ENCODE data around the gene DTYMK. TPM values are rescaled to one million over a fixed set of nuclear protein-coding genes. Genes with fewer than 3 reads are reported as not detected.
A peak's percentile ranks its signal among the peaks of the same experiment; 100 is the strongest.

Gene DTYMK
- total and polyA plus RNA-seq, 4 experiments from 2014 or later = 18.8 to 50.3 (median 24.1) TPM

DNA sequence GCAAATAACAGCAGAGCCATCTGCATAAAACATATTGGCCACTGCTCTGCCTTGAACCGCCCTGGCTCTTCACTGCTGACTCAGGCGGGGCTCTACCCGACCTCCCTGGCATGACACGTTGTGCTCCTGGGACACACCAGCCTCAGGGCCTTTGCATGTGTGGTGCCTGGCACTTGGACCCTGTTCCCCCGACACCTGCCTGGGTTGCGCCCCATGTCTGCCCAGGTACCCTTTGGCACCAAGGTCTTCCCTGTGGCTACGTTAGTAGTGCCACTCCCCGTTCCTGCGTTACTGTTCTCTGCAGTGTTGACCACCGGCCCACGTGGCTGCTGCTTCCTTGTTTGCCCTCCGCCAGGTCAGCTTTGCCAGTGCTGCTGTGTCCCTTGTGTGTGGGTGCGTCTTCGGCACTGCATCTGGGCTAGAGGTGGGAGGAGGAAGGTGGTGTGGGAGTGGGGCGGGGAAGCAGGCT lies 28.8 kb downstream of the DTYMK start:
- H3K9me3 ChIP-seq (ENCODE audit: control insufficient read depth in 1 of 2, low read length in 2 of 2) = no peaks in the 10 kb centered on the region
- no peak for DNase-seq
- Mint-ChIP-seq H3K36me3 (peaks cover 39 to 69% of the 10 kb centered on the region in 2 donors), H3K27me3 (no peaks in the 10 kb centered on the region), H3K4me1 (no peaks in the 10 kb centered on the region), H3K9me3 (no peaks in the 10 kb centered on the region), H3K4me3 (no peak overlapping the region), H3K27ac (peak overlapping the region in 2 of 7 donors; percentile 20 to 75)
- ChIA-PET CTCF (ENCODE audit: partially characterized antibody) (interaction anchor here (1.3 to 2.2 kb wide), 2 partner anchors 16 to 221 kb away, joined by 4 to 9 read pairs; no protein-coding TSS in a partner anchor), POLR2A (ENCODE audit: partially characterized antibody) (interaction anchor here (0.6 kb wide), 1 partner anchor 15 kb away, joined by 3 read pairs; no protein-coding TSS in a partner anchor)
- peaks cover 56% of the 10 kb centered on the region for H3K36me3 ChIP-seq (ENCODE audit: insufficient read depth, low read length)
- H3K4me3 ChIP-seq (ENCODE audit: low read length in 2 of 2) = no peak overlapping the region
- no peaks in the 10 kb centered on the region for H3K27me3 ChIP-seq (ENCODE audit: insufficient read depth, low read length)
- intact Hi-C loops (cut with micrococcal nuclease) = no loop called here
- no peaks in the 10 kb centered on the region for H3K4me1 ChIP-seq (ENCODE audit: insufficient read depth, low read length)
- no peak overlapping the region for H3K27ac ChIP-seq (ENCODE audit: low read depth, low read length)

DNA sequence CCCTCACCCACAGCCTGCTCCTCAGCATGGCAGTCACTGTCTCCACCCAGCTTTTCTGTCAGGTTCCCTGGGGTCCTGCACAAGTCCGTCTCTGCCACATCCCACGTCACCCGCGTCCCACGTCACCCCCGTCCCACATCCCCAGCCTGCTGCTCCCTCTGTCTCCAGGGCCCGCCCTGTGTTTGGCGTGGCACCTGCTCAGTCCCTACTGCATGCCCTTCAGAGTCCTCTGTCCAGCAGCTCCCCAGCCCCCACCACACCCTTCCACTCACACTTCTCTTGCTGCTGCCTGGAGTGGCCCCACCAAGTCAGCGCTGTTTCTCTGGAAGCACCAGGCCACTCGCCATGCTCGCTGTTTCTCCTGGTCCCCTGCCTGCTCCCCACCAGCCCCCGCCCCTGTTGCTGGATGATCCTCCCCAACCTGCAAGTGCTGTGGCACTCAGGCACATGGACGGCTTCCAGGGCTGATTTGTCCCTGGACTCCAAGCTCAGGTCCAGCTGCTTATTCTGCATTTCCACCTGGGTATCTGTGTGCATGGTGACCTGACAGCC lies 30.3 kb downstream of the DTYMK start:
- Histone ChIP-seq H3K4me3 (ENCODE audit: low read length in 2 of 2) (no peak overlapping the region), H3K36me3 (ENCODE audit: insufficient read depth, low read length) (peaks cover 69% of the 10 kb centered on the region), H3K4me1 (ENCODE audit: insufficient read depth, low read length) (no peaks in the 10 kb centered on the region), H3K9me3 (ENCODE audit: control insufficient read depth in 1 of 2, low read length in 2 of 2) (no peaks in the 10 kb centered on the region), H3K27ac (ENCODE audit: low read depth, low read length) (no peak overlapping the region), H3K27me3 (ENCODE audit: insufficient read depth, low read length) (no peaks in the 10 kb centered on the region)
- CTCF ChIA-PET (ENCODE audit: partially characterized antibody) = no interaction called here
- Mint-ChIP-seq H3K27ac (peak overlapping the region in 1 of 7 donors; percentile 54), H3K27me3 (no peaks in the 10 kb centered on the region), H3K4me3 (no peak overlapping the region), H3K4me1 (peaks cover 0 to 1% (median under 1%) of the 10 kb centered on the region in 4 donors), H3K36me3 (peaks cover 42 to 75% of the 10 kb centered on the region in 2 donors), H3K9me3 (no peaks in the 10 kb centered on the region)
- intact Hi-C loops (cut with micrococcal nuclease) = no loop called here
- POLR2A ChIA-PET (ENCODE audit: partially characterized antibody) = no interaction called here
- DNase-seq = no peak

GRCh38 chr2:241655516-241656189 lies 31.0 kb downstream of the DTYMK start:
- no peak for DNase-seq
- peaks cover 46 to 73% of the 10 kb centered on the region in 2 donors for H3K36me3 Mint-ChIP-seq
- H3K27me3 Mint-ChIP-seq = no peaks in the 10 kb centered on the region
- H3K4me1 Mint-ChIP-seq = peaks cover 0 to 4% (median under 1%) of the 10 kb centered on the region in 4 donors
- Histone ChIP-seq H3K36me3 (ENCODE audit: insufficient read depth, low read length) (peaks cover 70% of the 10 kb centered on the region), H3K27ac (ENCODE audit: low read depth, low read length) (no peak overlapping the region), H3K27me3 (ENCODE audit: insufficient read depth, low read length) (no peaks in the 10 kb centered on the region), H3K9me3 (ENCODE audit: control insufficient read depth in 1 of 2, low read length in 2 of 2) (no peaks in the 10 kb centered on the region), H3K4me1 (ENCODE audit: insufficient read depth, low read length) (no peaks in the 10 kb centered on the region), H3K4me3 (ENCODE audit: low read length in 2 of 2) (no peak overlapping the region)
- CTCF ChIA-PET (ENCODE audit: partially characterized antibody) = no interaction called here
- POLR2A ChIA-PET (ENCODE audit: partially characterized antibody) = no interaction called here
- H3K9me3 Mint-ChIP-seq = no peaks in the 10 kb centered on the region
- intact Hi-C loops (cut with micrococcal nuclease) = no loop called here
- no peak overlapping the region for H3K27ac Mint-ChIP-seq
- peak overlapping the region in 1 of 8 donors; percentile 39 for H3K4me3 Mint-ChIP-seq

GRCh38 chr2:241654551-241654950 lies 32.1 kb downstream of the DTYMK start:
- Mint-ChIP-seq H3K4me1 (peaks cover 0 to 4% (median under 1%) of the 10 kb centered on the region in 4 donors), H3K27ac (no peak overlapping the region), H3K27me3 (no peaks in the 10 kb centered on the region), H3K9me3 (no peaks in the 10 kb centered on the region), H3K4me3 (no peak overlapping the region), H3K36me3 (peaks cover 39 to 65% of the 10 kb centered on the region in 2 donors)
- ChIA-PET POLR2A (ENCODE audit: partially characterized antibody) (no interaction called here), CTCF (ENCODE audit: partially characterized antibody) (no interaction called here)
- H3K36me3 ChIP-seq (ENCODE audit: insufficient read depth, low read length) = peaks cover 64% of the 10 kb centered on the region
- no peak for DNase-seq
- no peaks in the 10 kb centered on the region for H3K4me1 ChIP-seq (ENCODE audit: insufficient read depth, low read length)
- H3K9me3 ChIP-seq (ENCODE audit: control insufficient read depth in 1 of 2, low read length in 2 of 2) = no peaks in the 10 kb centered on the region
- no peak overlapping the region for H3K4me3 ChIP-seq (ENCODE audit: low read length in 2 of 2)
- no peak overlapping the region for H3K27ac ChIP-seq (ENCODE audit: low read depth, low read length)
- intact Hi-C loops (cut with micrococcal nuclease) = no loop called here
- no peaks in the 10 kb centered on the region for H3K27me3 ChIP-seq (ENCODE audit: insufficient read depth, low read length)

DNA sequence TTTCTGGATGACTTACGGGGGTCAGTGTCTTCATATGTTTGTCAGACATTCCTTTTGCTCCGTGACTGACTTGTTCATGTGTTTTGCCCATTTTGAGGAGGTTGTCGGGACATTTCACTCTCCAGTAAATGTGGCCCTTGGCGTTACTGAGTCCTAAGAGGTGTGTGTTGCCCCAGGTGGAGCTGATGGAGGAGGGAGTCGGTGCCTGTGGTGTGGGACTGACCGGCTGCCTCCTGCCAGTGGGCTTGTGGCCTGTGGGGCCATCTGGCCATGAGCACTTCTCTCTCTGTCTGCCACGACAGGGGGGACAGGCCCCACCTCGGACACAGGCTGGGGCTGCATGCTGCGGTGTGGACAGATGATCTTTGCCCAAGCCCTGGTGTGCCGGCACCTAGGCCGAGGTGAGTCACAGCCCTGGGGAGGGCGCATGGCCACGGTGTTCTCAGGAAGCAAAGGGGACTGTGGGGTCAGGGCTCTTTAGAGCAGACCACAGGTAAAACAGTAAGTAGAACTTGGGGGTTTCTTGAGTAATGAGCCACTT lies 33.3 kb downstream of the DTYMK start:
- CTCF ChIA-PET (ENCODE audit: partially characterized antibody) = no interaction called here
- H3K4me1 Mint-ChIP-seq = peaks cover 4 to 12% (median 9%) of the 10 kb centered on the region in 4 donors
- H3K9me3 ChIP-seq (ENCODE audit: control insufficient read depth in 1 of 2, low read length in 2 of 2) = no peaks in the 10 kb centered on the region
- POLR2A ChIA-PET (ENCODE audit: partially characterized antibody) = no interaction called here
- intact Hi-C loops (cut with micrococcal nuclease) = no loop called here
- no peak for DNase-seq
- H3K4me3 Mint-ChIP-seq = no peak overlapping the region
- no peak overlapping the region for H3K27ac ChIP-seq (ENCODE audit: low read depth, low read length)
- H3K36me3 Mint-ChIP-seq = peaks cover 34 to 58% of the 10 kb centered on the region in 2 donors
- no peaks in the 10 kb centered on the region for H3K9me3 Mint-ChIP-seq
- H3K27ac Mint-ChIP-seq = no peak overlapping the region
- H3K4me1 ChIP-seq (ENCODE audit: insufficient read depth, low read length) = no peaks in the 10 kb centered on the region
- no peaks in the 10 kb centered on the region for H3K27me3 ChIP-seq (ENCODE audit: insufficient read depth, low read length)
- H3K36me3 ChIP-seq (ENCODE audit: insufficient read depth, low read length) = peaks cover 56% of the 10 kb centered on the region
- no peaks in the 10 kb centered on the region for H3K27me3 Mint-ChIP-seq
- H3K4me3 ChIP-seq (ENCODE audit: low read length in 2 of 2) = no peak overlapping the region

DNA sequence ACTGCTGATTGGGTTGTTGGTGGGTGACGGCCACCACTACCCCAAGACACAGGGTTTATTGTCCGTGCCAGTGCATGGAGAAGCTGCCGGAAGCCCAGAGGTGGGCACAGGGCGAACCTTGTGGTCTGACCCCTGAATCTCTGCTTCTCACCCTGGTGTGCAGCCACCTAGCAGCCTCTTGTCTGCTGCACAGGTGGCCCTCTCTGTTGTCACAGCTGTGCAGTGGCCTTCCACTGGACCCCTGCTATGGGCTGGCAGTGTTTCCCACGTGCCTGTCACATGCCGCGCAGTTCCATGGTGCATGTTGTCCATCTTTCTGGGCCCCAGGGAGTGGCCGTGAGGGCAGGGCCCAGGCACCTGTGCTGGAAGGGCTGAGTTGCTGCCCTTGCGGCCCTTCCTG lies 33.9 kb downstream of the DTYMK start:
- no peak for DNase-seq
- intact Hi-C loops (cut with micrococcal nuclease) = no loop called here
- Histone ChIP-seq H3K4me3 (ENCODE audit: low read length in 2 of 2) (no peak overlapping the region), H3K4me1 (ENCODE audit: insufficient read depth, low read length) (no peaks in the 10 kb centered on the region), H3K27me3 (ENCODE audit: insufficient read depth, low read length) (no peaks in the 10 kb centered on the region), H3K27ac (ENCODE audit: low read depth, low read length) (no peak overlapping the region), H3K36me3 (ENCODE audit: insufficient read depth, low read length) (peaks cover 53% of the 10 kb centered on the region), H3K9me3 (ENCODE audit: control insufficient read depth in 1 of 2, low read length in 2 of 2) (no peaks in the 10 kb centered on the region)
- Mint-ChIP-seq H3K27ac (no peak overlapping the region), H3K4me3 (no peak overlapping the region), H3K9me3 (no peaks in the 10 kb centered on the region), H3K4me1 (peaks cover 5 to 15% (median 10%) of the 10 kb centered on the region in 4 donors), H3K27me3 (no peaks in the 10 kb centered on the region), H3K36me3 (peaks cover 32 to 55% of the 10 kb centered on the region in 2 donors)
- POLR2A ChIA-PET (ENCODE audit: partially characterized antibody) = no interaction called here
- CTCF ChIA-PET (ENCODE audit: partially characterized antibody) = no interaction called here

GRCh38 chr2:241652142-241652541 lies 34.5 kb downstream of the DTYMK start:
- POLR2A ChIA-PET (ENCODE audit: partially characterized antibody) = no interaction called here
- Mint-ChIP-seq H3K27ac (no peak overlapping the region), H3K9me3 (no peaks in the 10 kb centered on the region), H3K36me3 (peaks cover 27 to 50% of the 10 kb centered on the region in 2 donors), H3K4me1 (peaks cover 5 to 17% (median 10%) of the 10 kb centered on the region in 4 donors), H3K27me3 (no peaks in the 10 kb centered on the region), H3K4me3 (no peak overlapping the region)
- no peak for DNase-seq
- H3K27ac ChIP-seq (ENCODE audit: low read depth, low read length) = no peak overlapping the region
- no peaks in the 10 kb centered on the region for H3K9me3 ChIP-seq (ENCODE audit: control insufficient read depth in 1 of 2, low read length in 2 of 2)
- peaks cover 51% of the 10 kb centered on the region for H3K36me3 ChIP-seq (ENCODE audit: insufficient read depth, low read length)
- CTCF ChIA-PET (ENCODE audit: partially characterized antibody) = no interaction called here
- H3K4me3 ChIP-seq (ENCODE audit: low read length in 2 of 2) = no peak overlapping the region
- intact Hi-C loops (cut with micrococcal nuclease) = no loop called here
- no peaks in the 10 kb centered on the region for H3K4me1 ChIP-seq (ENCODE audit: insufficient read depth, low read length)
- H3K27me3 ChIP-seq (ENCODE audit: insufficient read depth, low read length) = no peaks in the 10 kb centered on the region
